GM23338 (cell line): ENCODE data around the gene RECQL. TPM values are rescaled to one million over a fixed set of nuclear protein-coding genes. Genes with fewer than 3 reads are reported as not detected.

ENCODE experiments used
- ATAC-seq: fragments of 200-7000 bp; cut with Tn5 transposase; 3 replicates; pipeline ENCODE4 v1.9.1; 2020
- DNase-seq: peaks from one replicate; pipeline ENCODE4 v3.0.0-alpha.2; 2015; ENCODE audit warnings: low spot score
- H2AFZ ChIP-seq: fragments of 200-600 bp; sonication (generic); 2 replicates; pipeline ENCODE4 v1.8.0; 2016; ENCODE audit warnings: antibody characterized with exemption, mild to moderate bottlenecking, moderate library complexity
- H3F3A ChIP-seq: fragments of 200-600 bp; sonication (generic); replicated peaks from 2 replicates; pipeline ENCODE4 v1.8.0; 2017; ENCODE audit warnings: antibody characterized with exemption, mixed run types, low read depth
- H3K27ac ChIP-seq: fragments of 200-600 bp; sonication (generic); 2 replicates; pipeline ENCODE4 v1.6.1; 2016; ENCODE audit warnings: low read depth
- H3K27me3 ChIP-seq: fragments of 200-600 bp; sonication (generic); 2 replicates; pipeline ENCODE4 v1.8.0; 2016; ENCODE audit warnings: mild to moderate bottlenecking, mixed run types, moderate library complexity; ENCODE audit not compliant: insufficient read depth
- H3K36me3 ChIP-seq: fragments of 200-600 bp; sonication (generic); 2 replicates; pipeline ENCODE4 v1.8.0; 2016; ENCODE audit warnings: mild to moderate bottlenecking; ENCODE audit not compliant: insufficient read depth
- H3K4me1 ChIP-seq: fragments of 200-600 bp; sonication (generic); 2 replicates; pipeline ENCODE4 v1.8.0; 2016; ENCODE audit warnings: mild to moderate bottlenecking, moderate library complexity; ENCODE audit not compliant: insufficient read depth
- H3K4me2 ChIP-seq: fragments of 200-600 bp; sonication (generic); 2 replicates; pipeline ENCODE4 v1.7.1; 2017; ENCODE audit warnings: mixed run types
- H3K4me3 ChIP-seq: fragments of 200-600 bp; sonication (generic); 2 replicates; pipeline ENCODE4 v1.6.1; 2016; ENCODE audit warnings: mixed run types
- H3K79me2 ChIP-seq: fragments of 200-600 bp; sonication (generic); replicated peaks from 2 replicates; pipeline ENCODE4 v1.8.0; 2017; ENCODE audit warnings: mild to moderate bottlenecking; ENCODE audit not compliant: insufficient read depth
- H3K9me2 ChIP-seq: fragments of 200-600 bp; sonication (generic); 2 replicates; pipeline ENCODE4 v1.8.0; 2017; ENCODE audit not compliant: insufficient read depth
- H4K20me1 ChIP-seq: fragments of 200-600 bp; sonication (generic); replicated peaks from 2 replicates; pipeline ENCODE4 v1.8.0; 2017; ENCODE audit warnings: mild to moderate bottlenecking; ENCODE audit not compliant: insufficient read depth
- H3K27ac Mint-ChIP-seq: 2 replicates; pipeline ENCODE4 v1.8.0; 2020; ENCODE audit warnings: inconsistent platforms, mild to moderate bottlenecking, moderate library complexity, mixed read lengths
- H3K27me3 Mint-ChIP-seq: 3 replicates; pipeline ENCODE4 v1.8.0; 2022; ENCODE audit warnings: low read depth, mild to moderate bottlenecking, moderate library complexity, mixed read lengths, inconsistent platforms; ENCODE audit not compliant: insufficient read depth, poor library complexity
- H3K36me3 Mint-ChIP-seq: 3 replicates; pipeline ENCODE4 v1.8.0; 2021; ENCODE audit warnings: low read depth, mild to moderate bottlenecking, inconsistent platforms, moderate library complexity, mixed read lengths
- H3K4me1 Mint-ChIP-seq: 3 replicates; pipeline ENCODE4 v1.8.0; 2020; ENCODE audit warnings: mild to moderate bottlenecking, inconsistent platforms, mixed read lengths
- H3K4me3 Mint-ChIP-seq: 3 replicates; pipeline ENCODE4 v1.8.0; 2021; ENCODE audit warnings: moderate library complexity, mild to moderate bottlenecking, inconsistent platforms, mixed read lengths
- H3K9me3 Mint-ChIP-seq: 3 replicates; pipeline ENCODE4 v1.8.0; 2020; ENCODE audit warnings: moderate library complexity, mild to moderate bottlenecking, inconsistent platforms, mixed read lengths
- CREB1 ChIP-seq: fragments of 250-450 bp; sonication (Bioruptor Pico); IDR thresholded peaks from 2 replicates; pipeline ENCODE4 v1.5.0; 2020; ENCODE audit warnings: low read depth, mild to moderate bottlenecking, moderate library complexity
- ETS1 ChIP-seq: IDR thresholded peaks from 2 replicates; pipeline ENCODE4 v1.6.1; 2016; ENCODE audit warnings: antibody characterized with exemption
- EZH2 ChIP-seq: fragments of 200-600 bp; sonication (generic); IDR thresholded peaks from one replicate; pipeline ENCODE4 v1.8.0; 2017; ENCODE audit warnings: antibody characterized with exemption, mild to moderate bottlenecking, low read depth; ENCODE audit not compliant: unreplicated experiment
- EZH2phosphoT487 ChIP-seq: fragments of 200-600 bp; sonication (generic); IDR thresholded peaks from one replicate; pipeline ENCODE4 v1.8.1; 2018; ENCODE audit warnings: antibody characterized with exemption; ENCODE audit not compliant: unreplicated experiment
- JUNB ChIP-seq: IDR thresholded peaks from one replicate; pipeline ENCODE4 v1.6.1; 2016; ENCODE audit warnings: antibody characterized with exemption; ENCODE audit not compliant: unreplicated experiment
- NANOG ChIP-seq: IDR thresholded peaks from 2 replicates; pipeline ENCODE4 v1.6.1; 2016; ENCODE audit warnings: antibody characterized with exemption, borderline replicate concordance
- POLR2AphosphoS5 ChIP-seq: IDR thresholded peaks from 2 replicates; pipeline ENCODE4 v1.6.1; 2016; ENCODE audit warnings: antibody characterized with exemption, low read depth
- REST ChIP-seq: IDR thresholded peaks from one replicate; pipeline ENCODE4 v1.6.1; 2018; ENCODE audit warnings: antibody characterized with exemption; ENCODE audit not compliant: unreplicated experiment
- STAT1 ChIP-seq: IDR thresholded peaks from one replicate; pipeline ENCODE4 v1.6.1; 2016; ENCODE audit warnings: antibody characterized with exemption; ENCODE audit not compliant: unreplicated experiment
- ZNF114 ChIP-seq: fragments of 250-450 bp; sonication (Bioruptor Pico); IDR thresholded peaks from 2 replicates; pipeline ENCODE4 v1.5.0; 2020; ENCODE audit warnings: mild to moderate bottlenecking, moderate library complexity
- ZNF331 ChIP-seq: fragments of 250-450 bp; sonication (Bioruptor Pico); IDR thresholded peaks from 2 replicates; pipeline ENCODE4 v1.5.0; 2020; ENCODE audit warnings: low read depth, mild to moderate bottlenecking, moderate library complexity
- polyA plus RNA-seq: library from polyadenylated mRNA; unstranded; fragments of >200 nt; fragmentation: Nextera tagmentation; extraction: Ambion mirVana; gene quantifications from 2 replicates; pipeline ENCODE4 v1.2.1, GENCODE V29; 2016
- total RNA-seq: library from RNA; depleted of rRNA; stranded (reverse); fragments of >200 nt; shearing (Covaris generic); gene quantifications from 2 replicates; pipeline ENCODE4 v1.2.3, GENCODE V29; 2014
- TF ChIP-seq, protein P1 (sequence below): fragments of 250-450 bp; sonication (Bioruptor Pico); IDR thresholded peaks from 2 replicates; pipeline ENCODE4 v1.5.0; 2020; ENCODE audit warnings: mild to moderate bottlenecking, moderate library complexity
- TF ChIP-seq, protein P2 (sequence below), 2 experiments: fragments of 200-600 bp in 1 of 2; sonication (generic) in 1 of 2; conservative IDR thresholded peaks; 2 replicates each; pipeline versions ENCODE4 v1.5.1 to v1.6.1; 2016 to 2017; ENCODE audit warnings: antibody characterized with exemption in 2 of 2, low read depth in 2 of 2, mild to moderate bottlenecking in 2 of 2, moderate library complexity in 1 of 2

Gene RECQL
- total and polyA plus RNA-seq, 2 experiments from 2014 or later = 17.4 to 47.2 TPM

DNA sequence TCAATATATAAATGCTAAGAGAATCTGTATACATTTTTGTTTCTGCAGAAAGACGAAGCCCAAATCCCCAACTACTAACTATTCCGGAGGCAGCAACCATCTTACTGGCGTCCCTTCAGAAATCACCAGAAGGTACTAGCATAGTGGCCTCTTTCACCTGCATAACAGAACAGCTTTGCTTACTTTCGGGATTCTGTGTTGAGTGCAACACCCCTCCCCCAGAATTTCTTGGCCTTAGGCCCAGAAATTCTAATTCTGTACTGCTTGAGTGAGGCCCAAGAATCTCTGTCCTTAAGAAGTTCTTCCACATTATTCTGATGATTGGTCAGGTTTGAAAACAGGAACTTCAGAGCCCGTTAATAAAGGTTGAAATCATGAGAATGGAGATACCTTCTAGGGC lies 27.5 kb upstream of the RECQL start:
- H3K4me2 ChIP-seq = no peak overlapping the region
- no peak overlapping the region for H3K4me3 ChIP-seq
- no peaks in the 10 kb centered on the region for H3K9me2 ChIP-seq
- H3K36me3 Mint-ChIP-seq = no peaks in the 10 kb centered on the region
- no peak for ATAC-seq
- H3F3A ChIP-seq = no peaks in the 10 kb centered on the region
- H3K27ac ChIP-seq = no peak overlapping the region
- TF ChIP-seq ZNF331 (no peak), POLR2AphosphoS5 (no peak), ZNF114 (CRISPR knock-in tag) (no peak), NANOG (no peak), JUNB (no peak), REST (no peak), ETS1 (no peak), CREB1 (CRISPR knock-in tag) (no peak), EZH2phosphoT487 (no peak), STAT1 (no peak), EZH2 (no peak)
- TF ChIP-seq, protein P1, sequence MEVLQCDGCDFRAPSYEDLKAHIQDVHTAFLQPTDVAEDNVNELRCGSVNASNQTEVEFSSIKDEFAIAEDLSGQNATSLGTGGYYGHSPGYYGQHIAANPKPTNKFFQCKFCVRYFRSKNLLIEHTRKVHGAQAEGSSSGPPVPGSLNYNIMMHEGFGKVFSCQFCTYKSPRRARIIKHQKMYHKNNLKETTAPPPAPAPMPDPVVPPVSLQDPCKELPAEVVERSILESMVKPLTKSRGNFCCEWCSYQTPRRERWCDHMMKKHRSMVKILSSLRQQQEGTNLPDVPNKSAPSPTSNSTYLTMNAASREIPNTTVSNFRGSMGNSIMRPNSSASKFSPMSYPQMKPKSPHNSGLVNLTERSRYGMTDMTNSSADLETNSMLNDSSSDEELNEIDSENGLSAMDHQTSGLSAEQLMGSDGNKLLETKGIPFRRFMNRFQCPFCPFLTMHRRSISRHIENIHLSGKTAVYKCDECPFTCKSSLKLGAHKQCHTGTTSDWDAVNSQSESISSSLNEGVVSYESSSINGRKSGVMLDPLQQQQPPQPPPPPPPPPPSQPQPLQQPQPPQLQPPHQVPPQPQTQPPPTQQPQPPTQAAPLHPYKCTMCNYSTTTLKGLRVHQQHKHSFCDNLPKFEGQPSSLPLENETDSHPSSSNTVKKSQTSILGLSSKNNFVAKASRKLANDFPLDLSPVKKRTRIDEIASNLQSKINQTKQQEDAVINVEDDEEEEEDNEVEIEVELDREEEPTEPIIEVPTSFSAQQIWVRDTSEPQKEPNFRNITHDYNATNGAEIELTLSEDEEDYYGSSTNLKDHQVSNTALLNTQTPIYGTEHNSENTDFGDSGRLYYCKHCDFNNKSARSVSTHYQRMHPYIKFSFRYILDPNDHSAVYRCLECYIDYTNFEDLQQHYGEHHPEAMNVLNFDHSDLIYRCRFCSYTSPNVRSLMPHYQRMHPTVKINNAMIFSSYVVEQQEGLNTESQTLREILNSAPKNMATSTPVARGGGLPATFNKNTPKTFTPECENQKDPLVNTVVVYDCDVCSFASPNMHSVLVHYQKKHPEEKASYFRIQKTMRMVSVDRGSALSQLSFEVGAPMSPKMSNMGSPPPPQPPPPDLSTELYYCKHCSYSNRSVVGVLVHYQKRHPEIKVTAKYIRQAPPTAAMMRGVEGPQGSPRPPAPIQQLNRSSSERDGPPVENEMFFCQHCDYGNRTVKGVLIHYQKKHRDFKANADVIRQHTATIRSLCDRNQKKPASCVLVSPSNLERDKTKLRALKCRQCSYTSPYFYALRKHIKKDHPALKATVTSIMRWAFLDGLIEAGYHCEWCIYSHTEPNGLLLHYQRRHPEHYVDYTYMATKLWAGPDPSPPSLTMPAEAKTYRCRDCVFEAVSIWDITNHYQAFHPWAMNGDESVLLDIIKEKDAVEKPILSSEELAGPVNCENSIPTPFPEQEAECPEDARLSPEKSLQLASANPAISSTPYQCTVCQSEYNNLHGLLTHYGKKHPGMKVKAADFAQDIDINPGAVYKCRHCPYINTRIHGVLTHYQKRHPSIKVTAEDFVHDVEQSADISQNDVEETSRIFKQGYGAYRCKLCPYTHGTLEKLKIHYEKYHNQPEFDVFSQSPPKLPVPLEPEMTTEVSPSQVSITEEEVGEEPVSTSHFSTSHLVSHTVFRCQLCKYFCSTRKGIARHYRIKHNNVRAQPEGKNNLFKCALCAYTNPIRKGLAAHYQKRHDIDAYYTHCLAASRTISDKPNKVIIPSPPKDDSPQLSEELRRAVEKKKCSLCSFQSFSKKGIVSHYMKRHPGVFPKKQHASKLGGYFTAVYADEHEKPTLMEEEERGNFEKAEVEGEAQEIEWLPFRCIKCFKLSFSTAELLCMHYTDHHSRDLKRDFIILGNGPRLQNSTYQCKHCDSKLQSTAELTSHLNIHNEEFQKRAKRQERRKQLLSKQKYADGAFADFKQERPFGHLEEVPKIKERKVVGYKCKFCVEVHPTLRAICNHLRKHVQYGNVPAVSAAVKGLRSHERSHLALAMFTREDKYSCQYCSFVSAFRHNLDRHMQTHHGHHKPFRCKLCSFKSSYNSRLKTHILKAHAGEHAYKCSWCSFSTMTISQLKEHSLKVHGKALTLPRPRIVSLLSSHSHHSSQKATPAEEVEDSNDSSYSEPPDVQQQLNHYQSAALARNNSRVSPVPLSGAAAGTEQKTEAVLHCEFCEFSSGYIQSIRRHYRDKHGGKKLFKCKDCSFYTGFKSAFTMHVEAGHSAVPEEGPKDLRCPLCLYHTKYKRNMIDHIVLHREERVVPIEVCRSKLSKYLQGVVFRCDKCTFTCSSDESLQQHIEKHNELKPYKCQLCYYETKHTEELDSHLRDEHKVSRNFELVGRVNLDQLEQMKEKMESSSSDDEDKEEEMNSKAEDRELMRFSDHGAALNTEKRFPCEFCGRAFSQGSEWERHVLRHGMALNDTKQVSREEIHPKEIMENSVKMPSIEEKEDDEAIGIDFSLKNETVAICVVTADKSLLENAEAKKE (CRISPR knock-in tag) = no peak
- TF ChIP-seq, protein P2, sequence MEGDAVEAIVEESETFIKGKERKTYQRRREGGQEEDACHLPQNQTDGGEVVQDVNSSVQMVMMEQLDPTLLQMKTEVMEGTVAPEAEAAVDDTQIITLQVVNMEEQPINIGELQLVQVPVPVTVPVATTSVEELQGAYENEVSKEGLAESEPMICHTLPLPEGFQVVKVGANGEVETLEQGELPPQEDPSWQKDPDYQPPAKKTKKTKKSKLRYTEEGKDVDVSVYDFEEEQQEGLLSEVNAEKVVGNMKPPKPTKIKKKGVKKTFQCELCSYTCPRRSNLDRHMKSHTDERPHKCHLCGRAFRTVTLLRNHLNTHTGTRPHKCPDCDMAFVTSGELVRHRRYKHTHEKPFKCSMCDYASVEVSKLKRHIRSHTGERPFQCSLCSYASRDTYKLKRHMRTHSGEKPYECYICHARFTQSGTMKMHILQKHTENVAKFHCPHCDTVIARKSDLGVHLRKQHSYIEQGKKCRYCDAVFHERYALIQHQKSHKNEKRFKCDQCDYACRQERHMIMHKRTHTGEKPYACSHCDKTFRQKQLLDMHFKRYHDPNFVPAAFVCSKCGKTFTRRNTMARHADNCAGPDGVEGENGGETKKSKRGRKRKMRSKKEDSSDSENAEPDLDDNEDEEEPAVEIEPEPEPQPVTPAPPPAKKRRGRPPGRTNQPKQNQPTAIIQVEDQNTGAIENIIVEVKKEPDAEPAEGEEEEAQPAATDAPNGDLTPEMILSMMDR (conservative IDR thresholded peaks at IDR 0.05; ENCODE audit: low read depth in 2 of 2) = no peak
- H3K4me1 Mint-ChIP-seq = peaks cover 12% of the 10 kb centered on the region; the same call in 2 of the 3 replicates
- no peak overlapping the region for H3K27ac Mint-ChIP-seq
- H2AFZ ChIP-seq = no peak overlapping the region
- H3K27me3 ChIP-seq = peaks cover 62% of the 10 kb centered on the region
- peaks cover 3% of the 10 kb centered on the region; the same call in 1 of the 3 replicates for H3K9me3 Mint-ChIP-seq
- H3K79me2 ChIP-seq = no peaks in the 10 kb centered on the region
- DNase-seq = no peak
- H3K27me3 Mint-ChIP-seq = peaks cover 17% of the 10 kb centered on the region
- no peaks in the 10 kb centered on the region for H4K20me1 ChIP-seq
- H3K36me3 ChIP-seq = no peaks in the 10 kb centered on the region
- peaks cover 5% of the 10 kb centered on the region for H3K4me1 ChIP-seq
- peak overlapping the region; percentile 75; the same call in 2 of the 3 replicates for H3K4me3 Mint-ChIP-seq
